Activated B cell treated with CpG ODN at 0.5 μM for 24 hours (primary cell): ENCODE measurements around the gene SCOC. TPM values are rescaled to one million over a fixed set of nuclear protein-coding genes. Genes with fewer than 3 reads are reported as not detected.

Source experiments
- ATAC-seq: fragments of 200-7000 bp; cut with Tn5 transposase; one replicate; pipeline ENCODE4 v1.10.0; 2021; ENCODE audit warnings: low read depth, mild to moderate bottlenecking, moderate library complexity
- CTCF ChIA-PET: fragments of 350-600 bp; sonication (Branson Sonifier 250); formaldehyde crosslinking; loops from one replicate; lab custom pipeline; 2021; ENCODE audit warnings: antibody characterized with exemption; lab: Charles Lee
- POLR2A ChIA-PET: fragments of 350-600 bp; sonication (Branson Sonifier 250); formaldehyde crosslinking; loops from one replicate; lab custom pipeline; 2021; ENCODE audit warnings: antibody characterized with exemption; lab: Charles Lee
- DNase-seq: peaks from one replicate; pipeline ENCODE4 v3.0.0; 2022
- H3K27ac Mint-ChIP-seq: one replicate; pipeline ENCODE4 v1.8.0; 2020; ENCODE audit warnings: mixed read lengths
- H3K27me3 Mint-ChIP-seq: one replicate; pipeline ENCODE4 v1.8.0; 2021; ENCODE audit warnings: mixed read lengths
- H3K36me3 Mint-ChIP-seq: one replicate; pipeline ENCODE4 v1.8.0; 2021; ENCODE audit warnings: low read depth, mixed read lengths
- H3K4me1 Mint-ChIP-seq: one replicate; pipeline ENCODE4 v1.8.0; 2021; ENCODE audit warnings: mixed read lengths
- H3K4me3 Mint-ChIP-seq: one replicate; pipeline ENCODE4 v1.8.0; 2020; ENCODE audit warnings: mild to moderate bottlenecking, mixed read lengths
- H3K9me3 Mint-ChIP-seq: one replicate; pipeline ENCODE4 v1.8.0; 2020; ENCODE audit warnings: mixed read lengths
- CTCF ChIP-seq: fragments of 200-600 bp; IDR thresholded peaks from one replicate; pipeline ENCODE4 v1.8.0; 2022; ENCODE audit warnings: antibody characterized with exemption, mild to moderate bottlenecking
- intact Hi-C: fragments of 100-400 bp; cut with micrococcal nuclease; formaldehyde crosslinking; loops from one replicate; pipeline ENCODE4 v1.15.1; 2024
- total RNA-seq: library from RNA; stranded (reverse); gene quantifications from 2 replicates; pipeline ENCODE4 v1.2.3, GENCODE V29; 2022

The SCOC gene
- total RNA-seq, 1 donor from 2014 or later = 18.0 TPM

- H3K4me1 Mint-ChIP-seq = peaks cover 4% of the 10 kb centered on the region
- intact Hi-C loops = no loop called here
- CTCF ChIA-PET = interaction anchor here (1.3 kb wide), 1 partner anchor 17 kb away, joined by 3 read pairs; no protein-coding TSS in a partner anchor
- no peak for ATAC-seq
- DNase-seq = no peak
- no peak overlapping the region for H3K27ac Mint-ChIP-seq
- H3K27me3 Mint-ChIP-seq = peaks cover 7% of the 10 kb centered on the region
- H3K4me3 Mint-ChIP-seq = no peak overlapping the region
- no peaks in the 10 kb centered on the region for H3K9me3 Mint-ChIP-seq
- POLR2A ChIA-PET = no interaction called here
- TF ChIP-seq CTCF = no peak
- no peaks in the 10 kb centered on the region for H3K36me3 Mint-ChIP-seq
Observed at GRCh38 chr4:140342620-140343019, 30.8 kb upstream of the SCOC start.

- peaks cover 7% of the 10 kb centered on the region for H3K27me3 Mint-ChIP-seq
- H3K9me3 Mint-ChIP-seq = no peaks in the 10 kb centered on the region
- ChIA-PET CTCF (interaction anchor here (1.3 kb wide), 1 partner anchor 16 kb away, joined by 3 read pairs; no protein-coding TSS in a partner anchor), POLR2A (no interaction called here)
- TF ChIP-seq CTCF = no peak
- H3K27ac Mint-ChIP-seq = no peak overlapping the region
- DNase-seq (no peak), ATAC-seq (no peak)
- H3K36me3 Mint-ChIP-seq = no peaks in the 10 kb centered on the region
- intact Hi-C loops = no loop called here
- peaks cover 4% of the 10 kb centered on the region for H3K4me1 Mint-ChIP-seq
- H3K4me3 Mint-ChIP-seq = no peak overlapping the region
Observed at GRCh38 chr4:140343303-140343702, 30.1 kb upstream of the SCOC start.

- Mint-ChIP-seq H3K27me3 (peaks cover 7% of the 10 kb centered on the region), H3K36me3 (no peaks in the 10 kb centered on the region), H3K27ac (no peak overlapping the region), H3K4me3 (no peak overlapping the region), H3K9me3 (no peaks in the 10 kb centered on the region), H3K4me1 (peaks cover 4% of the 10 kb centered on the region)
- ChIA-PET POLR2A (no interaction called here), CTCF (no interaction called here)
- TF ChIP-seq CTCF = no peak
- DNase-seq = no peak
- intact Hi-C loops = no loop called here
- no peak for ATAC-seq
Observed at GRCh38 chr4:140344101-140344500, 29.3 kb upstream of the SCOC start.

DNA sequence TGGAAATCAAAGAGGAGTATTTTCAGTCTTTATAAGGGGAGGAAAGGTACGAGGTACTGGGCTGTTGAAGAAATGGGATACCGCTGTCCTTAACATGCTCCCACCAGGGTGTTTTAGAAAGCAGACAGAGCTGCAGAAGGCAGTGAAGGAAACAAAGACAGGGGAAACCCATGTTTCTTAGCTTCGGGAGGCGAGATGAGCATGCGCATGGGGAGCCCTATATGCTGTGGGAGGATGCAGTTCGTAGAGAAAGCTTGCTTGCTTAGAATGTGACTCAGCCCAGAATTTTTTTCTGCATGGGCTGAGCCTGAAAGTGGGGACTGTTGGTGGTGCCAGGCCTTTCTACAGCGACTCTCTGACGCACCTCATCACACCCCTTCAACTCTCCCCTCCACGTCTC lies 28.8 kb upstream of the SCOC start:
- no peak overlapping the region for H3K27ac Mint-ChIP-seq
- no peak overlapping the region for H3K4me3 Mint-ChIP-seq
- POLR2A ChIA-PET = no interaction called here
- H3K27me3 Mint-ChIP-seq = peaks cover 11% of the 10 kb centered on the region
- peaks cover 4% of the 10 kb centered on the region for H3K4me1 Mint-ChIP-seq
- intact Hi-C loops = no loop called here
- DNase-seq = no peak
- no peaks in the 10 kb centered on the region for H3K36me3 Mint-ChIP-seq
- CTCF ChIA-PET = no interaction called here
- no peak for ATAC-seq
- no peaks in the 10 kb centered on the region for H3K9me3 Mint-ChIP-seq
- TF ChIP-seq CTCF = no peak

DNA sequence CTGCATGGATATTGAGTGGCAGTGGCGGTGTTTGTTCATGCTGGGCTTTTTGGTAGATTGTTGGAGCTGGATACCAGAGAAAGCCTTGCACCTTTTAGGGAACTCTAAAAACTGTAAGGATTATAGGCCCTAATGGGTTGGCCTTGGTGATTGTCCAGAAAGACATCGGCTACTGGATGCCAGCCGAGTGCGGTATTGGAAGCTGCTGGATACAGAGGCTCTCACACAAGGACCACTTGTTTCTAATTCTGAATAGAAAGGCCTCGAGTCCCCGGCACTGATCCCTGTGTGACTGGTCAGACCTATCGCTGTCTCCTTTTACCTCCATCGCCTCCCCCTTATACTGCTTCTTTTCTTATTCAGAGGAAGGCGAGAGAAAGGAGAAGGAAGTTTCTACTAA lies 27.3 kb upstream of the SCOC start:
- TF ChIP-seq CTCF = no peak
- ChIA-PET CTCF (no interaction called here), POLR2A (no interaction called here)
- ATAC-seq (no peak), DNase-seq (no peak)
- H3K27ac Mint-ChIP-seq = no peak overlapping the region
- H3K9me3 Mint-ChIP-seq = no peaks in the 10 kb centered on the region
- H3K4me3 Mint-ChIP-seq = no peak overlapping the region
- intact Hi-C loops = no loop called here
- peaks cover 4% of the 10 kb centered on the region for H3K4me1 Mint-ChIP-seq
- peaks cover 12% of the 10 kb centered on the region for H3K27me3 Mint-ChIP-seq
- H3K36me3 Mint-ChIP-seq = no peaks in the 10 kb centered on the region
